ENCODE results near the gene MYO9B.

- TF ChIP-seq CTCF (IDR thresholded peaks at IDR 0.05) = no peak
- TF ChIP-seq POLR2AphosphoS5 (IDR thresholded peaks at IDR 0.05; ENCODE audit: low read depth, low read length) = no peak
Observed at GRCh38 chr19:17112271-17112670, 36.7 kb downstream of the MYO9B start.

Data from Panc1 (cell line).